Stimulated activated naive CD4-positive, alpha-beta T cell (primary cell): Measurements from ENCODE around the gene KCNH1.

ENCODE experiments used
- DNase-seq, 6 experiments: peaks; one replicate each; lab custom pipeline; 2025; lab: John Stamatoyannopoulos, UW

Gene KCNH1

DNA sequence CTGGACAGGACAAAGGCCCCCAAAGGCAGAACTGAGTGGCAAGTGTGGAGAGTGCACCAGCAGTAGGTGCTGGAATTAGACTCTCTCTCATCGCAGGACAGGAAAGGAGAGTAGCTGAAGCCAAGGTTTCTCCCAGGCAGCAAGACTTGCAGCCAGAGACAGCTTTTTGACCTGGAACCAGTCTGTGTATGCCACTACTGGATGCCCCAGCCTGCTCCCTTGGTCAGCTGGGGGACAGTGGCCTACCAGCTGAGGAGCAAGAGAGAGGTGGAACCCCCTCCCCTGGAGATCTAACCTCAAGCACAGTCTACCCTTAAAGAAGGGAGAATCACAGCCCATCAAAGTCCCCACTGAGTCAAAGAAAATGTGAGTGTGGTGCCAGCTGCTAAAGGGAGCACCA is 375.7 kb downstream of the KCNH1 start:
- DNase-seq = no peak

DNA sequence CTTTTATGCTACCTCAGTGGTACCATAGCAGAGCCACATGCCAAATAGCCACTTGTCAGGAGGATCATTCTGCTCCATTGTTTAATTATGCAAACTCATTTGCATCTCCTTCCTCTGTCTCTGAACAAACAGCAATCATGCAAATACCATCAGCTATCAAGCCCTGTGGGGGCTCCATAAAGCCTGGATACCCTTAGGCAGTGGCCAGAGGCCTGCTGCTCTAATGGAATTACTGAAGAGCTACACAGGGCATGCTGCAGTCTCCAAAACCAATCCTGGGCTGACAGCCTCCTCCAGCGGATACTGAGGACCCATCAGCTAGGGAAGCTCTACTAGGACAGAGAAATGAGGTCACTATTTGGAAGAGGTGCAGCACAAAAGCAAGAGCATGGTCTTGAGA is 376.3 kb downstream of the KCNH1 start:
- no peak for DNase-seq

DNA sequence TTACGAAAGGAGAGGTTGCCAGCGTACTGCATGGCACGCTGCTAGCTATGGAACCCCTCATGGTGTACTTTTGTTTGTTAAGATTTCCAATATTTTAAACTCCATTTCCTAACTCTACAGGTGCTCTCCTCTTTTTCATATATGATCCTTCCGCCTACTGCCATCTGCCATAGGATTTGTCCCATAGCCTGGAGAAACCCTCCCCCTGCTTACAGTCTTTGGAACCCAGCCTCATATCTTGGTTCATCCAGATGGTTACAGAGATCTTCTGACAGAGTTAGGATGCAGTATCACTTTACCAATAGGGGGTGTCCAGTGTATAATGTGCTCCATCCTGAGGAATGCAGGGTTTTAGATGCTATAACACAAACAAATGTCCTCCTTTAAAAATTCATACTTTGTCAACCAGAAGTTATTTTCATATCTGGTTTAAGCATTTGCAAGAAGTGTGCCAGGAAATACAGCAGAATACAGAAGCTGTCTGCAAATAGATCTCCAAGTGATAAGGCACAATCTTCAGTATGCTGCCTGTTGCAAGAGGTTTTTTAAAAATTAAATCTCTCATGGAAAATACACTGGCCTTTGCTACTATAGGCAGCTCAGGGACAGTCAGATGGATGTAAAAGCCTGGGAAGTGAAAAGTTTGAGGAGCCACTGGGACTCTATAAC is 377.8 kb downstream of the KCNH1 start:
- DNase-seq = no peak

DNA sequence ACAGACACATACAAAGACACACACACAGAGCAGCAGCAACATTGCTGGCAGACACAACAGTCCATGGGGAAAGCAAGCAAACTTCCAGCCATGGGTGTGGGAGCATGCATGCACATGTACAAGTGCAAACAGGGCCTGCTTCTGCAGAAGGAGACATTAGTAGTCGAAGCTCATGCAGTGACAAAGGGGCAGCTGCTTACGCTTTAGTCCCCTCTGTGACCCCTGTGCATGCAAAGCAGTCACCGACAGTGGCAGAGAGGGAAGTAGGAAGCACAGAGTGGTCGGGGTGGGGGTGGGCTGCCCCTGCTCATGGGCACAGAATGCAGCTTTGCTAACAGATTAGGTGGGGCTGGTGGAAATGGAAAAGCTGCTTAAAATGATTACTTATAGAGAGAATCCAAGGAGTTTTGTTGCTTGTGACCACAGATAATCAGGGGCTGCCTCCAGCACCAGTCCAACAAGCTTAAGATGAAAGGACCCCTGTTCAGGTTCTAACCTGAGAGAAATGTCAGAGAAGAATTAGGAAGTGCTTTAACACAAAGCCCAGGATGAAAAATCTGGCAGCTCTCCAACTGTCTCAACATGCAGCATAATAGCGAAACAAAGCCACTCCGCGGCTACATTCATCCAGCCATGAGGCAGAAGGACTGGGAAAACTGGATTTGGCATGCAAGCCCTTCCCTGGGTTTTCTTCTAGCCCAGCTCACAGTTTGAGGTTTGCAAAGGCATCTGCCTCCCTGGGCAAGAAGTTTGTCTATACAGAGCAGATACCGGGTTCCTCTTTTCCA is 378.9 kb downstream of the KCNH1 start:
- DNase-seq = no peak

DNA sequence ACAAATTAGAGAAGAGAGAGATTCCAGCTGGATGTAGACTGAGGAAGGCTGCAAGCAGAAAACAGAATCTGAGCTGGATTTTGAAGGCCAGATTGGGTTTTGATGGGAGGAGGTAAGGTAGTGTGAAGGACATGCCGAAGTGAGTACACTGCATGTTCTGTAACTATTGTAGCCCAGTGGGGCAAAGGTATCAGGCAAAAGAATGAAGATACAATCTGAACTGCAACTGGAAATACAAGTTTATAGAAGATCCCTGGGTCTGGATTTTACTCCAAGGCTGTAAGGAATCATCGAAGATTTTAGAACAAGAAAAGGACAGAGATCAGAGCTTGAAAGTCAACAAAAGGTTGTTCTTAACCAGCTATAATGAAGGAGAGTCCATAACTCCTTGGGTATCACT is 382.0 kb downstream of the KCNH1 start:
- DNase-seq = no peak

DNA sequence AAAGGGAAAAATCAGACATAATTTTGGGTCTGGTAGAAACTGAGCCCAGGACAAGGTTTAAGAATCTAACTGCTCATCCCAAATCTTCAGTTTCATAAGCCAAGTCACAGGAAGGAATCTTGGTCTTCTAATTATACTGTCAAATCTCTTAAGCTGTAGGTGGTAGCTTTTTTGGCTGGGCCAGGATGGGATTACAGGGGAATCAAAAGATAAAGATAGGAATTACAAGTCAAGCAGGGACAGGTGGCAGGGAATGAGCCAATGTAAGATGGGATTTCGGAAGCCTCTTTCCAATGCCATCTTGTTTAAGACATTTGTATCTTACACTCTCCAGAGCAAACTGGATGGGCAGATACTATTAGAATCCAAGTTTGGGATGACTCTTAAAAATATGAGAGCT is 383.5 kb downstream of the KCNH1 start:
- DNase-seq = no peak

DNA sequence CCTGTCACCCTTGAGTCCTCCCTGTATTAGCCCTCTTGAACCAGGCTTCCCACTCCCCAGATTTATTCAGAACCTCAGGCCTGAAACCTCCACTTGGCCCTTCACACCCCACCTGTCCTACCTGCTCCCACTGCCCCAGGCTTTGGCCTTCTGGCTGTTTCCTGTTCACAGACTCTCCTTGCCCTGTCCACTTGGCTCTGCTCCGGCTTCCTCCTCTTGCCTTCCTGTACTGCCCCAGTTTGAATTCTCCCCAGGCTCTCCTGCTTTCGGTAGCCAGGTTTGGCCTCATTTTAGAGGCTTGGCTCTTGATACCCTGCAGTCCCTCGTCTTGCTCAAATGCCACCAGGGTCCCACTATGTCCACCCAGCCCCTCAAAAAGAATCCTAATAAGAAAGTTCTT is 385.2 kb downstream of the KCNH1 start:
- no peak for DNase-seq

DNA sequence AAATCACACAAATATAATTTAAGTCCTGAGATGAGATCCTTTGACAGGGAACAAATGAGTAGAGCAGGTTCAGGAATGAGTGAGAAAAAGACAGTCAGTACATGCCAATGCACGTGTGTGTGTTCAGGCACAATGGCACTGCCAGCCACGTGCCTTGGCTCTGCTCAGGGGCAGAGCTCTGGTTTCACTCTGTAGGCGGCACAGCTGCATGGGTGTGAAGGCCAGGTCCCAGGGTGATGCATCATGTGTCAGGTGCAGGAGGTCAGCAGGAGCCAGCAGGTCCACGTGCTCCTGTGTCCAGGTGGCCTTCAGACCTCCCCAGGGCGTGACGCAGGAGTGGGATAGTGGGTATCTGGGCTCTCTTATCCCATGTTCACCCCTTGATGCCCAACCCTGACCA is 386.1 kb downstream of the KCNH1 start:
- no peak for DNase-seq

DNA sequence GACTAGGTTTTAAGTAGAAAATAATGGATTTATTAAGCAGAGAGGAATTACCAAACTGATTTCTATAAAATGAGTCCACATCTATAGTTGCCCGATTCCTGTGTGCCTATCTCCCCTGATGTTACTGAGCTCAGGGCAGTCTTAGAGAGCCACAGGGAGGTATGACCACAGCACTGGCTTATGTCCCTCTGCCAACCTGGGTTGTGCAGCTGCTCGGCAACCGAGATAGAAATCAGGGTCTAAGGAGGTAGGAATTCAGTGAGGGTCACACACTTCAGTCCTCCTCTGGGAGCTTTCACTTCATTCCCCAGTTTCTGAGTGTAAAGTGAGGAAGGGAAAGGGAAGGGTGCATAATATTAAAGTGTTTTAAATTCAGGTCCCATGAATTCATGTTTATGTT is 386.8 kb downstream of the KCNH1 start:
- no peak for DNase-seq

DNA sequence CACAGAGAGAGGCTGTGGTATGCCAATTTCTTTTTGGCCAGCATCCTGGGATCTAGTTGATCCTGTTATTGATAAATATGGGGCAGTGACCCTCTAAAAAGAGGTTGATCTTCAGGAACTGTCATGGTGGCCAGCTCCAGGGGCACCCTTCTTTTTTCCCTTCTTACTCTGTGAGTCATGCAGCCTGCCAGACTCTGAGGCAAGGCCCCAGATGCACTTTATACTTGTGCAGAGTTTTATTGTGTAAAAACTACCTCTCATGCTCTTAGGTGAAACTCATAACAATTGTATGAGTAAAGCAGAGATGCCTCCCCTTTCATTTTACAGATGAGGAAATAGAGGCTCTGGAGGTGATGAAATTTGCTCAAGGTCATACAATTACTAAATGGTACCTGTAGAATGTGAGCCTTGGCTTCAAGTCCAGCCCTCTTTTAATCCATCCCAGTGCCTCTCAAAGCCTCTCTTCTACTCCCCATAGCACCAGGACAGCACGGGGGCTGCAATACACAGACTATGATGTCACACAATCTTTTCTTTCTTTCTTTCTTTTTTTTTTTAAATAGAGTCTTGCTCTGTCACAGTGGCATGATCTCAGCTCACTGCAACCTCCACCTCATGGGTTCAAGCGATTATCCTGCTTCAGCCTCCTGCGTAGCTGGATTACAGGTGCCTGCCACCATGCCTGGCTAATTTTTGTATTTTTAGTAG is 387.8 kb downstream of the KCNH1 start:
- no peak for DNase-seq

DNA sequence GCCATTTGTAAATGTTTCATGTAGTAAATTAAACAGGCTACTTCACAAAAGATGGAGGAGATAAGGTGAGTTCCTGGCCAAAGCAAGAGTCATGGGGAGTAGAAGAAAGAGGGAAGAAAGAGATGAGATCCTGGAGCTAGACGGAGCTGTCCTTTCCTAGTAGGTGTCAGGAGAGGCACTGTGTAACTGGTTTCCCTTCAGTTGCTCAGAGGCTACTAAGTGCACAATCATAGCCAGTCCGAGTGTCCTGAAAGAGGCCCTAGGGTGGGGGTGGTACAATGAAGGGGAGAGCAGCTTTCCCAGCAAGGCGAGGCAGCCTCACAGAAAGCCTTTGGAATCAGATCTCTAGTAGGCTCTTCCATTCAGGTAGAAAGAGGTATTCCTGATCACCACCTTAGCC is 390.9 kb downstream of the KCNH1 start:
- DNase-seq = no peak

DNA sequence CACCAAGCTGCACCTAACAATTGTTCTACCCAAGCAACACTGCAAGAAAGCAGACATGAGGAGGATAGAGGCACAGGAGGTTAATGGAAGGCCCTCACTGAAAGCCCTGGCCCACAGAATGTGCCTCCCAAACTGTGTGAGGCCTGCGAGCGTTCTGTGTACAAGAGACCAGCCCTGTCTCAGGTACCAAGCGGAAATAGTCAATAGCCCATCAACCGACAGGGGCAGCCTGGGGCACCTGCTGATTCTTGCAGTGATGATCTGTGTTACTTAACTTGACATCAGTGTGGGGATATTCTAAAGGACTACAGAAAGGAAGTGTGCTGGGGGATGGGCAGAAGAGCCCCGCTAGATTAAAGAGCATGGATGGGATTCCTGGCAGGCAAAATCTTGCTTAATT is 392.4 kb downstream of the KCNH1 start:
- DNase-seq = no peak

DNA sequence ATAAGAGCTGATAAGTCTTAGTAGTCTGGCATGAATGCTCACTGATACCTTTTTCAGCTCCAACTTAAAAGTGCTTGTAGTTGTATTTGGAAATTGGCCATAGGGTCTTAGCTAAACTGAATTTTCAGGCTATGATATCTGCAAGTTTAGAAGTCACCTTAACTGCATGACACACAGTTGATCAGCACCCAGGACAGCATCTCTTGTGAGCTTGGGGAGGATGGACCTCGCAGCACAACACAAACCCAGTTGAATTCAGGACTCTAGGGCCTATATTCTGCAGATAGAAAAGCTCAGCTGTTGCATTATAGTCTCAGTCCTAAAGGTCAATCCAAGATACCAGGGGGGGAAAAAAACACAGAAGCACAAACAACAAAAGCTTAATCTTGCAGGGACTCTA is 394.3 kb downstream of the KCNH1 start:
- no peak for DNase-seq

DNA sequence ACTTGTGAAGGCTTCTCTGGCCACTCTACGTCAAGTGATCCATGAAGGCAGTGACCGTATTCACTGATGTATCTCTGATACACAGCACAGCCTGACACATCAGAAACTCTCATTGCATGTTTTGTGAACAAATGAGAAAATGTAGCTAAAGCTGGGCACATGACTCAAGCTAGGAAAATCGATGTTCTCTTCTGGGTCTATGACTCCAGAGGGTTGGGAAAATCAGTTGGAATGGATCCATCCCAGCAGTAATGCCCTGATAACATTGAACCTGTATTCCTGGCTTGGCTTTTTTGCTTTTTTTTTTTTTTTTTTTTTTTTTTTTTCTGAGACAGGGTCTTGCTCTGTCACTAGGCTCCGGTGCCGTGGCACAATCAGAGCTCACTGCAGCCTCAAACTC is 395.7 kb downstream of the KCNH1 start:
- DNase-seq = no peak

DNA sequence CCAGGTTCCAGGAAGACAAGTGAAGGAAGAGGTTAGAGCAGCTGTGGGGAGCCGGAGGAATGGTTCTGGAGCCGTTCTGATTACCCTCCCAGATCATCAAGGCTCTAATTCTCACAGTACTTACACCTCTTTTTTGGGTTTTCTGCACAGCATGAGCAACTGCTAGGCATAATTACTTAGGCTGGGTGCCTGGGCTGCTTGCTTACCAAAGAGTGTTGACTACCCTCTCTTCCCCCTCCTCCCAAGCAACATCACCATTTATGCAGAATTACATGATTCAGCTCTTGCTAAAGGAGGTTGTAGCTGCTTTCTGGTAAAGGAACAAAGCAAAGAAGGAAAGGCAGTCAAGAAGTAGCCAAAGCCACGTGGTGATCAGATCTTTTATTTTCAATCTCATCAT is 397.2 kb downstream of the KCNH1 start:
- no peak for DNase-seq

DNA sequence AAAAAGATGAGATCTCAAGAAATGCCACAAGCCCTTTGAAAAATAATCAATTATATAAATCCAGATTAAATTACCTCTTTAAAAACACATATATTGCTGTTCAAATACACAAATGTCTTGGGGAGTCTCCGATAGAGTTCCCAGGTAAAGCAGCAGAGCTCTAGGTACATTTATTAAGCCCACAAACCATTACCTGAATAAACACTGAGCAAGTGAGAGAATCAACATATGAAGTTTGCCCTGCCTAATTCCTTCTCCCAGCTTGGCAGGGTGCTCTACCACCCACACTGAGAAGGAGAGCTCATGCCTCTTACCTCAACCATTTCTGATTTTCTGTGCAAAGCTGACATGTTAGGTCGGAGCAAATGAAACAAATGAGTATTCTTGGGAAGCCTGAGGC is 402.4 kb downstream of the KCNH1 start:
- no peak for DNase-seq

DNA sequence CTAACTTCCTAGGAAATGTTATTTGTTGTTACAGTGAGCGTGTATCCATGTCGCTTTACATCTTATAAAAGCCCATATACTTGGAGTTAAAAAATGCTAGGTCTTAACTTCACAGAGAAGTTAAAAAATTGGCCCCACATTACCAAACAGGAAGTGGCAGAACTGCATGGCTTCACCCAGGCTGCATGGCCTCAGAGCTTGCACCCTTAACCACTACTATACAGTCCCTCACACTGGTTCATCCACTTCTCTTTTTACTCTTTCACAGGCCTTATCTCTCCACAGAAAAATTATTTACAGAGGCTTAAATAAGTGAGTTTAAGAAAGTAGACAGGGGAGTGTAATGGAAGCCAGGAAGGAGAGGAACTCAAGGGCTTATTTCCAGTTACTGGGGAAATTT is 402.8 kb downstream of the KCNH1 start:
- no peak for DNase-seq

DNA sequence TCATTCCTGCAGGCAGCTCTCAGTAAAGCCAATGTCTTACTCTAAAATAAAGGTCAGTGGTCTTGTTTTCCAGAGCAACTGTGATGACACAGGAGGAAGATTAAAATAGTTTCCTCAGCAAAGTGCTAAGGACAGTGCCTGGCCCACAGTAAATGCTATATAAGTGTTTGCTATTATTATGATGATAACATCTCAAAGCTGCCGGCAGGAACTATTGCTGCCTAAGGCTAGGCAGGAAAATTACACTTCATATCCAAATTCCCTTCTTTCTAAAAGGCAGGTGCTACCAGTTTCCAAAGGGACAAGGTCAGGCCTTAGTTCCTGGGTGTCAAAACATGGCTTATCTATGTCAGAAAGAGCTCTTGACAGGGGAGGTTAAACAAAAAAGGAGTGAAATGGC is 403.9 kb downstream of the KCNH1 start:
- DNase-seq = no peak

DNA sequence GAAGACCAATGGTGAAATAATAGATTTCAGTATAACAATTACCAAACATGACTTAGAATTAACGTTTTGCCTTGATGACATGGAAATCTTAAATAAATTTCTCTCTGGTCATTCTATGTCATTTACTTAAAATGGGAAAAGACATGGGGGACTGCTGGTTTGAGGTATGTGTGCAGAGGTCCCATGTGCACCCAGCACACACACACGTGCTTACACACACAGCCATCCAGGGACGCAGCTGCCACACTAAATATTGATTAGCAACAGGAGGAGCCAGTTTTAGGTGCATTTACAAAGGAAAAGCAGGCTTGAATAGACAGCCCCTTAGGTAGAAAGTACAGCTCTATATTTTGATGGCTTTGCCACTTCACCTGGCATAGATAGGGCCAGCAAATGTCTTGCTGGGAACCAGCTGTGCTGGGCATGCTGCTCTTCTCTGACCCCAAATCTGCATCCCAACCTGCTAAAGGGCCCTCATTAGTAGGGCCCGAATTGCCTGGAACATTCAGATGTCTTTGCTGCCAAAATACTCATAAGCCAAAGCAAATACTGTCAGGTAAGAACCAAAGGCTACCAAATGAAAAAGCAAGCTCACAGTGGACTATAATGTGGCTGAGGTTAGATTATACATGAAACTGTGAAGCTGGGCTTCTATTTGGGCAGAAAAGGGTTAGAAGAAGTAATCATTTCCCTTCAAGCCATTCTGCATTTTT is 405.4 kb downstream of the KCNH1 start:
- DNase-seq = no peak

DNA sequence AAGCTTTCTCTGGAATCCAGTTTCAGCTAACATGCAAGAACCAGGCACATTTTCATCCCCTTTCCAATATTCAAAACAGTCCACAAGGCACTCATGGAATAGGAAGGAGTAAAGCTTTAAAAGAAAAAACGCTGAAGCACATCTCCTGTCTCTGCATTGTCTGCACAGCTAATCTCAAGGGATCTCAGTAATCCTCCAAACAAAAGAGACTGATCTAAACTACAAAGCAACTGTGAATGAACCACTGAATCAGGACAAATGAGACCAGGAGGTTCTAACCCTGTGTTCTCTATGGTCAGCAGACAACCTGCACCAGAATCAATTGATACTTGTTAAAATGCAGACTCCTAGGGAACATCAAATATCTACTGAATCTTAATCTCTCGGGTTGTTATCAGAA is 406.2 kb downstream of the KCNH1 start:
- DNase-seq = no peak

DNA sequence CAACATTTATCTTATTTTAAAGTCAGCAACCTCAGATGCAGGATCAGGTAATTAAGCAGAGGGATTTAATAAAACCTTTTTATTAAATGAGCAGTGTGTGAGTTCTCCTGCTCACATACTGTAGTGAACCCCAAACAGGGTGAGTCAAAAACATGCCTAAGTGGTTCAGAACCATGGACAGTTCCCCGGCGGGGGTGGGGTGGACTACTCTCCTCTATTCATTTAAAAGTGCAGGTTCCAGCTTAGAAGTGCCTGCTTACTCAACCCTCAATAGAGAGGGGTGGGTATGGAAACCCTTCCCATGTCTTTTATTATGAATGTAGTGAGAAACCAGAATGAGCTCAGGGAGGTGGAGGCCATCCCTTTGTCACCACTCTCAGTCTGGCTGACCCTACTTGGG is 407.3 kb downstream of the KCNH1 start:
- peak in 1 of 6 experiments; percentile 11 for DNase-seq

DNA sequence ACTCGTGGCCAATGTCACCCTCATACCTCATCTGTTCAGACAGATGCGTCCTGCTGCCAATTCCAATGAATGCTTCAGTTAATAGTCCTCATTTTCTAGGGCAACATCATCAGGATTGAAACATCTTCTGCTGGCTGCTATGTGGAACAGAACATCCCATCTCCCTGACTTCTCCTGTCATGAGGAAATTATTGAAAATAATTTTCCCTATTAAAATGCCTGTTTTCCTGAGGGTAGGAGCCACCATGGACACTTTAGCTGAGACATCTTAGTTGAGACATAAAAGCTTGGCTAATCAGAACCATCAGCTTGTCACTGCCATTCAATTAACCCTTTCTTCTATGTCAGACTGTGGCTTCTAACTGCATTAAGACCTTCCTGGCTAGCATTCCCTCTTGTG is 409.2 kb downstream of the KCNH1 start:
- no peak for DNase-seq

DNA sequence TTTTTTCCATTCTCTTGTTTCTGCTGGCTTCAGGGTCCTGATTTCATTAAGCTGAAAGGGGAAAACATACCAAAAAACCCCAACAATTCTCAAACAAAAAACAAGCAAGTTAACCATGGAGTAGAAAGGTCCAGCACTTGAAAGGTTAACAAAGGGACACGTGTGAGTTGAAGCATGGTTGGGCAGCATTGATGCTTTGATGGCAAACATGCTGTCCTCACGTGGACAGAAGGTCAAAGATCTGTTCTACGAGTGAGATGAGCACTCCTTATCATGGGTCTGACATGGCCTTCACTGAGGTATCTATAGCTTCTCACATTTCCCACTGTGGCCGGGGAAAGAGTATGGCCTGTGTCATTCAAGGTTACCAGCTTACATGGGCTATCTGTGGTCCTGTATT is 410.3 kb downstream of the KCNH1 start:
- no peak for DNase-seq
